Sigmoid colon (tissue), 4 donors: ENCODE measurements around the gene MAGI2.

ENCODE experiments used
- CTCF ChIP-seq, 4 experiments: fragments of 450-650 bp in 3 of 4; fragments of 200-600 bp in 1 of 4; IDR thresholded peaks; one replicate each; pipeline ENCODE4 v1.5.1; 2016 to 2019; ENCODE audit warnings: antibody characterized with exemption in 4 of 4, mild to moderate bottlenecking in 3 of 4, moderate library complexity in 2 of 4
- EP300 ChIP-seq, 4 donors: sonication (generic); formaldehyde crosslinking; IDR thresholded peaks; one replicate each; pipeline ENCODE4 v1.6.1; 2017; ENCODE audit warnings: antibody characterized with exemption in 4 of 4

GRCh38 chr7:78542981-78543380, 910.5 kb downstream of the MAGI2 start:
- TF ChIP-seq CTCF (IDR thresholded peaks at IDR 0.05) = no peak
- no peak for TF ChIP-seq EP300 (IDR thresholded peaks at IDR 0.05)
